NCI-H146 treated with DMSO at 0.1 percent for 48 hours (cell line): ENCODE data around the gene HDHD3.
"Not testable (repeated sequence)": the region's sequence is repeated elsewhere in the genome, so short reads cannot be mapped to it uniquely, and the experiment has no call there.

Source experiments
- DNase-seq: peaks from one replicate; lab custom pipeline; 2025; ENCODE audit not compliant: unreplicated experiment; lab: John Stamatoyannopoulos, UW

HDHD3 gene

GRCh38 chr9:113376634-113377567 lies at the start of gene HDHD3:
HDHD3 (minus strand) TSS chr9:113376986; CDS start chr9:113374354, 2,632 bp downstream.
- peak; percentile 25 for DNase-seq

- DNase-seq, result no peak
Observed at GRCh38 chr9:113425072-113425471, 48.3 kb upstream of the HDHD3 start.

GRCh38 chr9:113421726-113422125 lies 44.9 kb upstream of the HDHD3 start:
- no peak for DNase-seq

GRCh38 chr9:113417370-113417769 lies 40.6 kb upstream of the HDHD3 start:
- no peak for DNase-seq

- DNase-seq, result no peak
Observed at GRCh38 chr9:113416149-113416721, 39.4 kb upstream of the HDHD3 start.

- peak; percentile 79 for DNase-seq
Observed at GRCh38 chr9:113410207-113410864, 33.5 kb upstream of the HDHD3 start, which contains the start of the genes C9orf43 and POLE3. C9orf43 (plus strand) TSS chr9:113410747; CDS start chr9:113413494, 2,747 bp downstream. POLE3 (minus strand) TSS chr9:113410675; CDS start chr9:113410293, 382 bp downstream.

GRCh38 chr9:113409883-113410206 lies 33.1 kb upstream of the HDHD3 start:
- no peak for DNase-seq

- DNase-seq, result no peak
Observed at GRCh38 chr9:113409481-113409880, 32.7 kb upstream of the HDHD3 start.

- peak; percentile 1 for DNase-seq
Observed at GRCh38 chr9:113406873-113407511, 30.2 kb upstream of the HDHD3 start.

- DNase-seq, result not testable (repeated sequence)
Observed at GRCh38 chr9:113406353-113406752, 29.6 kb upstream of the HDHD3 start.

GRCh38 chr9:113403646-113404045 lies 26.9 kb upstream of the HDHD3 start:
- no peak for DNase-seq

GRCh38 chr9:113401027-113401792 lies 24.4 kb upstream of the HDHD3 start, which contains the start of gene ALAD:
ALAD (minus strand) TSS chr9:113401284; CDS start chr9:113393559, 7,725 bp downstream.
- peak; percentile 82 for DNase-seq

- DNase-seq, result no peak
Observed at GRCh38 chr9:113399646-113400200, 22.9 kb upstream of the HDHD3 start.

GRCh38 chr9:113398796-113399195 lies 22.0 kb upstream of the HDHD3 start:
- no peak for DNase-seq

GRCh38 chr9:113397203-113397631 lies 20.4 kb upstream of the HDHD3 start:
- no peak for DNase-seq

- DNase-seq, result no peak
Observed at GRCh38 chr9:113395000-113395861, 18.4 kb upstream of the HDHD3 start.

GRCh38 chr9:113393281-113393680 lies 16.5 kb upstream of the HDHD3 start:
- DNase-seq, result no peak

- DNase-seq, result no peak
Observed at GRCh38 chr9:113391917-113392316, 15.1 kb upstream of the HDHD3 start.
